Measurements from ENCODE around the gene XPO5. TPM values are rescaled to one million over a fixed set of nuclear protein-coding genes. Genes with fewer than 3 reads are reported as not detected.

Gene XPO5
- total RNA-seq = 10 to 100 TPM; 70.8 to 74.3 TPM
- polyA plus RNA-seq (2013, experiment 1 of 2) = 55.8 TPM
- polyA plus RNA-seq (2013, experiment 2 of 2) = 51.4 TPM
- long read RNA-seq, experiment 1, full-length matches to known transcripts = 6 of 33 reads
- long read RNA-seq, experiment 1, partial matches to known transcripts = 21 of 33 reads
- long read RNA-seq, experiment 1, other reads (novel, unspliced or antisense) = 6 of 33 reads
- long read RNA-seq, experiment 2, full-length matches to known transcripts = 86 of 122 reads
- long read RNA-seq, experiment 2, partial matches to known transcripts = 22 of 122 reads
- long read RNA-seq, experiment 2, other reads (novel, unspliced or antisense) = 14 of 122 reads
- long read RNA-seq, experiment 3, full-length matches to known transcripts = 281 of 351 reads
- long read RNA-seq, experiment 3, partial matches to known transcripts = 32 of 351 reads
- long read RNA-seq, experiment 3, other reads (novel, unspliced or antisense) = 38 of 351 reads
- long read RNA-seq, experiment 4, partial matches to known transcripts = 15 of 22 reads
- long read RNA-seq, experiment 4, other reads (novel, unspliced or antisense) = 7 of 22 reads

DNA sequence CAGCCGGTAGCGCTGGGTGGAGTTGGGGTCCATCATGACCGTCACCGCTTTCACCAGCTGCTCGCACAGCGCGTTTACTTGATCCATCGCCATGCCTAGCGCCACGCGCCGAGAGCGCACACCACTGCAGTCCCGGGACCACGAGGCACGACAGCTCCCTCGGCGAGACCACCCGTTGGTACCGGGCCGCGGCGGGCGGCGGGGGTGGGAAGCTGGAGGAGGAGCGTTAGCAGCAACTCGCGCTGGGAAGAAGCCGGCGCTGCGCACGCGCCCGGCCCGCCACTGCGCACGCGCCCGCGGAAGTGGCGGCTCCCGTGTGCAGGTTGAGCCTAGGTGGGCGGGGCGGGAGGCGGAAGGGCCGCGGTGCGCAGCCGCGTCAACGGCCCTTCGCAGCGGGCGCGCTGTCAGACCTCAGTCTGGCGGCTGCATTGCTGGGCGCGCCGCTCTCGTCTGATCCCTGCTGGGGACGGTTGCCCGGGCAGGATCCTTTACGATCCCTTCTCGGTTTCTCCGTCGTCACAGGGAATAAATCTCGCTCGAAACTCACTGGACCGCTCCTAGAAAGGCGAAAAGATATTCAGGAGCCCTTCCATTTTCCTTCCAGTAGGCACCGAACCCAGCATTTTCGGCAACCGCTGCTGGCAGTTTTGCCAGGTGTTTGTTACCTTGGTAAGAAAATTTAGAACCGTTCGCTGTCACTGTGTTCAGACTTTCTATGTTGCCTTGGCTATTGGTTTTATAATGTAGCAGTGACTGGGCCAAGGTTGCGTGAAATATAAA, at the start of gene XPO5, which contains the start of gene POLH:
Gene XPO5, minus strand, starts transcription at position 267 of the 780 bp plus-strand sequence. Its CDS starts 174 bp downstream, at position 93.
Gene POLH, plus strand, starts transcription at position 414 of the 780 bp plus-strand sequence. CDS start 6,135 bp downstream, outside the sequence.
- TF ChIP-seq, protein P1, sequence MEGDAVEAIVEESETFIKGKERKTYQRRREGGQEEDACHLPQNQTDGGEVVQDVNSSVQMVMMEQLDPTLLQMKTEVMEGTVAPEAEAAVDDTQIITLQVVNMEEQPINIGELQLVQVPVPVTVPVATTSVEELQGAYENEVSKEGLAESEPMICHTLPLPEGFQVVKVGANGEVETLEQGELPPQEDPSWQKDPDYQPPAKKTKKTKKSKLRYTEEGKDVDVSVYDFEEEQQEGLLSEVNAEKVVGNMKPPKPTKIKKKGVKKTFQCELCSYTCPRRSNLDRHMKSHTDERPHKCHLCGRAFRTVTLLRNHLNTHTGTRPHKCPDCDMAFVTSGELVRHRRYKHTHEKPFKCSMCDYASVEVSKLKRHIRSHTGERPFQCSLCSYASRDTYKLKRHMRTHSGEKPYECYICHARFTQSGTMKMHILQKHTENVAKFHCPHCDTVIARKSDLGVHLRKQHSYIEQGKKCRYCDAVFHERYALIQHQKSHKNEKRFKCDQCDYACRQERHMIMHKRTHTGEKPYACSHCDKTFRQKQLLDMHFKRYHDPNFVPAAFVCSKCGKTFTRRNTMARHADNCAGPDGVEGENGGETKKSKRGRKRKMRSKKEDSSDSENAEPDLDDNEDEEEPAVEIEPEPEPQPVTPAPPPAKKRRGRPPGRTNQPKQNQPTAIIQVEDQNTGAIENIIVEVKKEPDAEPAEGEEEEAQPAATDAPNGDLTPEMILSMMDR (conservative IDR thresholded peaks at IDR 0.05) = peak; percentile 36
- H3K27ac Mint-ChIP-seq = peak within 1 kb of the TSS; percentile 90
- 0% methylated on average over 31 to 76 of the region's 76 CpGs for WGBS, 2 experiments (ENCODE audit: insufficient coverage in 1 of 2, insufficient read length in 1 of 2)

DNA sequence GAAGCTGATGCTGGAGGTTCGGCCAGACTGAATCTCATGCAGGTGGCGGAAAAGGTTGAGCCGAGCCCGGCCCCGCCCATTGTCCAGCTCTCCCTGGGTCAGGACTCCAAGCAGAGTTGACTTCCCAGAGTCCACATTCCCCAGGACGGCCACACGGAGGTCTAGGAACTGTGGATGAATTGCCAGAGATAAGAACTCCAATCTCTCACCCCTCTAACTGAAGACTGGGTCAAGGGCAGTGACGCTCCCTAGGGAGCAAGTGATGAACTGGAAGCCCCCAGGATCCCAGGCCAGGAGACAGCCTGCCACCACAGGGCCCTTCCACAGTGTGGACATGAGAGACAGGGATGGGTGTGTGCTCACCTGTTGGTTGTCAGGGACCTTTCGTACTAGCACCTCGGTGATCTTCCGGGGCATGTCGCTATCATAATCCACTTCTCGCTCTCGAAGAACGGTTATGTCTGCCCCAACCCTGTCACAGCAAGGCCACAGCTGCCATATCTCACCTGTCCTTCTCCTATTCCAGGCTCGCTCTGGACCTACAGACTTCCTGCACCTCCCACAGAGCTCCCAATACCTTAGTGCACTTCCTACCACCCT, 49.7 kb upstream of the XPO5 start:
- 94 to 95% methylated on average over 10 to 16 of the region's 16 CpGs for WGBS, 2 experiments (ENCODE audit: insufficient coverage in 1 of 2, insufficient read length in 1 of 2)
- H3K27me3 ChIP-seq (ENCODE audit: control insufficient read depth, insufficient read depth, low read length, poor library complexity, severe bottlenecking) = no peaks in the 10 kb centered on the region
- TF ChIP-seq, protein P1 (conservative IDR thresholded peaks at IDR 0.05) = no peak
- no peaks in the 10 kb centered on the region for H3K4me1 ChIP-seq (ENCODE audit: control insufficient read depth, insufficient read depth, low read length)
- Mint-ChIP-seq H3K27ac (peak overlapping the region; percentile 64), H3K36me3 (ENCODE audit: low read depth) (peaks cover 63% of the 10 kb centered on the region), H3K4me1 (peaks cover 28% of the 10 kb centered on the region), H3K9me3 (no peaks in the 10 kb centered on the region), H3K27me3 (ENCODE audit: insufficient read depth) (no peaks in the 10 kb centered on the region), H3K4me3 (no peak overlapping the region)
- H3K4me3 ChIP-seq (ENCODE audit: low read length) = no peak overlapping the region
- no peak for DNase-seq
- no peak overlapping the region for H3K9ac ChIP-seq (ENCODE audit: extremely low read depth, low read length, poor library complexity, severe bottlenecking)
- H3K27ac ChIP-seq (ENCODE audit: low read depth, low read length) = no peak overlapping the region
- H3K36me3 ChIP-seq (ENCODE audit: control insufficient read depth, insufficient read depth, low read length) = peaks cover 67% of the 10 kb centered on the region
- no peaks in the 10 kb centered on the region for H3K9me3 ChIP-seq (ENCODE audit: control insufficient read depth, low read length)

More for the DNA sequence above, at the start of gene XPO5, which contains the start of gene POLH:
- Histone ChIP-seq H3K27me3 (ENCODE audit: control insufficient read depth, insufficient read depth, low read length, poor library complexity, severe bottlenecking) (no peaks in the 10 kb centered on the region), H3K4me3 (ENCODE audit: low read length) (peak within 1 kb of the TSS; percentile 100), H3K27ac (ENCODE audit: low read depth, low read length) (peak within 1 kb of the TSS; percentile 64), H3K9ac (ENCODE audit: extremely low read depth, low read length, poor library complexity, severe bottlenecking) (peak within 1 kb of the TSS; percentile 82), H3K36me3 (ENCODE audit: control insufficient read depth, insufficient read depth, low read length) (peaks cover 23% of the 10 kb centered on the region), H3K9me3 (ENCODE audit: control insufficient read depth, low read length) (no peaks in the 10 kb centered on the region), H3K4me1 (ENCODE audit: control insufficient read depth, insufficient read depth, low read length) (peaks cover 4% of the 10 kb centered on the region)
- Mint-ChIP-seq H3K36me3 (ENCODE audit: low read depth) (peaks cover 24% of the 10 kb centered on the region), H3K4me3 (peak within 1 kb of the TSS; percentile 94), H3K9me3 (peaks cover 2% of the 10 kb centered on the region), H3K4me1 (peaks cover 11% of the 10 kb centered on the region), H3K27me3 (ENCODE audit: insufficient read depth) (no peaks in the 10 kb centered on the region)
- DNase-seq = peak; percentile 97

DNA sequence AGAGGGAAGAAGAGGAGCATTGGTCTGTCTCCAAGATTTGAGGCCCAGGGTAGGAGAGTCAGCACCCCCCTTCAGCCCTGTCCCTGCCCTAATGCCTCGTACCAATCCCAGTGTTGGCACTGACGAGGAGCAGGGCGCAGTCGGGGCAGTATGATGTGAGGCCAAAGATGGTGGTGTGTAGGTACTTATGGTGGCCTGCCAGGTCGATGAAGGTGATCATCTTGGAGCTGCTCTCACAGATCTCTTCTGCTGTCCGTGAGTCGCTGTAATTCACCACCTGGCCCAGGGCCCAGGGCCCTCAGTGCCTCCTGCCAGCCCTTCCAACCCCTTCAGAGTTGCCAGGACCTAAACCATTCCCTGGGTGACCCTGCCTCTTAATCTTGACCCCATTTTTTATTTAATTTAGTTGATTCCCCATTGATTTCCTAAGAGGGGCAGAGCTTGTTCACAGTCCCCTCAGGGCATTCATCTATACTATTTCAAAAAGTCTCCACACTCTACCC, 49.0 kb upstream of the XPO5 start:
- H3K4me1 ChIP-seq (ENCODE audit: control insufficient read depth, insufficient read depth, low read length) = no peaks in the 10 kb centered on the region
- no peak overlapping the region for H3K27ac ChIP-seq (ENCODE audit: low read depth, low read length)
- no peak overlapping the region for H3K9ac ChIP-seq (ENCODE audit: extremely low read depth, low read length, poor library complexity, severe bottlenecking)
- Mint-ChIP-seq H3K27me3 (ENCODE audit: insufficient read depth) (no peaks in the 10 kb centered on the region), H3K4me1 (peaks cover 24% of the 10 kb centered on the region), H3K27ac (no peak overlapping the region), H3K4me3 (no peak overlapping the region), H3K9me3 (no peaks in the 10 kb centered on the region), H3K36me3 (ENCODE audit: low read depth) (peaks cover 65% of the 10 kb centered on the region)
- H3K4me3 ChIP-seq (ENCODE audit: low read length) = no peak overlapping the region
- no peaks in the 10 kb centered on the region for H3K27me3 ChIP-seq (ENCODE audit: control insufficient read depth, insufficient read depth, low read length, poor library complexity, severe bottlenecking)
- TF ChIP-seq, protein P1 (conservative IDR thresholded peaks at IDR 0.05) = no peak
- DNase-seq = no peak
- 93 to 100% methylated on average over 5 to 7 of the region's 7 CpGs for WGBS, 2 experiments (ENCODE audit: insufficient coverage in 1 of 2, insufficient read length in 1 of 2)
- no peaks in the 10 kb centered on the region for H3K9me3 ChIP-seq (ENCODE audit: control insufficient read depth, low read length)
- peaks cover 72% of the 10 kb centered on the region for H3K36me3 ChIP-seq (ENCODE audit: control insufficient read depth, insufficient read depth, low read length)
